WTC11 (cell line): ENCODE results near the gene BOC. TPM values are rescaled to one million over a fixed set of nuclear protein-coding genes. Genes with fewer than 3 reads are reported as not detected.

Experiments used
- ATAC-seq: fragments of 200-7000 bp; cut with Tn5 transposase; 2 replicates; pipeline ENCODE4 v1.10.0; 2021; ENCODE audit warnings: mild to moderate bottlenecking, moderate library complexity
- CTCF ChIA-PET: fragments of 300-600 bp; sonication (Branson Sonifier 250); formaldehyde crosslinking; loops from one replicate; lab custom pipeline; 2021; ENCODE audit warnings: antibody characterized with exemption; lab: Charles Lee
- POLR2A ChIA-PET: fragments of 350-600 bp; sonication (Branson Sonifier 250); formaldehyde crosslinking; loops from one replicate; lab custom pipeline; 2021; ENCODE audit warnings: antibody characterized with exemption; lab: Charles Lee
- DNase-seq: peaks from one replicate; pipeline ENCODE4 v3.0.0; 2021; ENCODE audit warnings: low spot score
- H3K27ac Mint-ChIP-seq: 2 replicates; pipeline ENCODE4 v1.8.0; 2021; ENCODE audit warnings: mixed read lengths
- H3K27me3 Mint-ChIP-seq: 2 replicates; pipeline ENCODE4 v1.8.0; 2021; ENCODE audit warnings: low read depth, mild to moderate bottlenecking, moderate library complexity, mixed read lengths
- H3K36me3 Mint-ChIP-seq: 2 replicates; pipeline ENCODE4 v1.8.0; 2021; ENCODE audit warnings: mixed read lengths
- H3K4me1 Mint-ChIP-seq: 2 replicates; pipeline ENCODE4 v1.8.0; 2022; ENCODE audit warnings: mixed read lengths
- H3K4me3 Mint-ChIP-seq: 2 replicates; pipeline ENCODE4 v1.8.0; 2021; ENCODE audit warnings: mild to moderate bottlenecking, moderate library complexity, mixed read lengths
- H3K9me3 Mint-ChIP-seq: 2 replicates; pipeline ENCODE4 v1.8.0; 2021; ENCODE audit warnings: mixed read lengths
- ATF1 ChIP-seq: sonication (generic); formaldehyde crosslinking; IDR thresholded peaks from 2 replicates; pipeline ENCODE4 v1.8.1; 2023; ENCODE audit warnings: mild to moderate bottlenecking, moderate library complexity, missing genetic modification reagents
- FOXJ3 ChIP-seq: sonication (generic); formaldehyde crosslinking; IDR thresholded peaks from 2 replicates; pipeline ENCODE4 v1.9.0; 2021; ENCODE audit warnings: missing genetic modification reagents, mild to moderate bottlenecking, borderline replicate concordance
- FOXK1 ChIP-seq: sonication (generic); formaldehyde crosslinking; IDR thresholded peaks from 2 replicates; pipeline ENCODE4 v1.8.0; 2022; ENCODE audit warnings: mild to moderate bottlenecking, moderate library complexity, missing genetic modification reagents
- JAZF1 ChIP-seq: fragments of 250-450 bp; sonication (Bioruptor Pico); IDR thresholded peaks from 2 replicates; pipeline ENCODE4 v1.9.0; 2021; ENCODE audit warnings: moderate library complexity, mild to moderate bottlenecking, inconsistent platforms
- JUN ChIP-seq: sonication (generic); formaldehyde crosslinking; IDR thresholded peaks from 2 replicates; pipeline ENCODE4 v1.8.0; 2023; ENCODE audit warnings: mild to moderate bottlenecking, missing genetic modification reagents
- NFE2L1 ChIP-seq: sonication (generic); formaldehyde crosslinking; IDR thresholded peaks from 2 replicates; pipeline ENCODE4 v1.8.1; 2023; ENCODE audit warnings: missing genetic modification reagents
- NR3C1 ChIP-seq: sonication (generic); formaldehyde crosslinking; conservative IDR thresholded peaks from 2 replicates; pipeline ENCODE4 v1.8.1; 2023; ENCODE audit warnings: low read depth, mild to moderate bottlenecking, missing genetic modification reagents
- OVOL2 ChIP-seq: fragments of 250-450 bp; sonication (Bioruptor Pico); IDR thresholded peaks from 2 replicates; pipeline ENCODE4 v1.9.0; 2021; ENCODE audit warnings: mild to moderate bottlenecking, borderline replicate concordance
- PRRX2 ChIP-seq: fragments of 250-450 bp; sonication (Bioruptor Pico); IDR thresholded peaks from 2 replicates; pipeline ENCODE4 v1.8.0; 2021; ENCODE audit warnings: mild to moderate bottlenecking
- RELA ChIP-seq: sonication (generic); formaldehyde crosslinking; IDR thresholded peaks from 2 replicates; pipeline ENCODE4 v1.8.1; 2022; ENCODE audit warnings: missing genetic modification reagents, mild to moderate bottlenecking, borderline replicate concordance
- SOX15 ChIP-seq: fragments of 250-450 bp; sonication (Bioruptor Pico); IDR thresholded peaks from 2 replicates; pipeline ENCODE4 v1.9.0; 2021; ENCODE audit warnings: mild to moderate bottlenecking
- ZNF416 ChIP-seq: fragments of 250-450 bp; sonication (Bioruptor Pico); IDR thresholded peaks from 2 replicates; pipeline ENCODE4 v1.9.0; 2021; ENCODE audit warnings: mild to moderate bottlenecking, inconsistent platforms
- total RNA-seq: library from RNA; stranded (reverse); gene quantifications from 3 replicates; pipeline ENCODE4 v1.2.3, GENCODE V29; 2021
- TF ChIP-seq, protein P1 (sequence below): fragments of 200-600 bp; IDR thresholded peaks from 2 replicates; pipeline ENCODE4 v1.8.0; 2022; ENCODE audit warnings: antibody characterized with exemption
- TF ChIP-seq, protein P2 (sequence below): sonication (generic); formaldehyde crosslinking; IDR thresholded peaks from 2 replicates; pipeline ENCODE4 v1.8.1; 2022; ENCODE audit warnings: missing genetic modification reagents, borderline replicate concordance
- TF ChIP-seq, protein P3 (sequence below): sonication (generic); formaldehyde crosslinking; IDR thresholded peaks from 2 replicates; pipeline ENCODE4 v1.8.1; 2022; ENCODE audit warnings: low read depth, missing genetic modification reagents, borderline replicate concordance
- TF ChIP-seq, protein P4 (sequence below): sonication (generic); formaldehyde crosslinking; IDR thresholded peaks from 2 replicates; pipeline ENCODE4 v1.8.1; 2022; ENCODE audit warnings: mild to moderate bottlenecking, missing genetic modification reagents, moderate library complexity, borderline replicate concordance
- TF ChIP-seq, protein P5 (sequence below): fragments of 250-450 bp; sonication (Bioruptor Pico); IDR thresholded peaks from 2 replicates; pipeline ENCODE4 v1.9.0; 2021; ENCODE audit warnings: mild to moderate bottlenecking, borderline replicate concordance
- TF ChIP-seq, protein P6 (sequence below): fragments of 250-450 bp; sonication (Bioruptor Pico); IDR thresholded peaks from 2 replicates; pipeline ENCODE4 v1.8.0; 2021; ENCODE audit warnings: mild to moderate bottlenecking
- TF ChIP-seq, protein P7 (sequence below): sonication (generic); formaldehyde crosslinking; IDR thresholded peaks from 2 replicates; pipeline ENCODE4 v1.8.1; 2023; ENCODE audit warnings: mild to moderate bottlenecking, missing genetic modification reagents, borderline replicate concordance
- TF ChIP-seq, protein P8 (sequence below): sonication (generic); formaldehyde crosslinking; IDR thresholded peaks from 2 replicates; pipeline ENCODE4 v1.8.1; 2023; ENCODE audit warnings: mild to moderate bottlenecking, moderate library complexity, missing genetic modification reagents

BOC gene
- total RNA-seq, 1 experiment from 2014 or later: 8.0 TPM

DNA sequence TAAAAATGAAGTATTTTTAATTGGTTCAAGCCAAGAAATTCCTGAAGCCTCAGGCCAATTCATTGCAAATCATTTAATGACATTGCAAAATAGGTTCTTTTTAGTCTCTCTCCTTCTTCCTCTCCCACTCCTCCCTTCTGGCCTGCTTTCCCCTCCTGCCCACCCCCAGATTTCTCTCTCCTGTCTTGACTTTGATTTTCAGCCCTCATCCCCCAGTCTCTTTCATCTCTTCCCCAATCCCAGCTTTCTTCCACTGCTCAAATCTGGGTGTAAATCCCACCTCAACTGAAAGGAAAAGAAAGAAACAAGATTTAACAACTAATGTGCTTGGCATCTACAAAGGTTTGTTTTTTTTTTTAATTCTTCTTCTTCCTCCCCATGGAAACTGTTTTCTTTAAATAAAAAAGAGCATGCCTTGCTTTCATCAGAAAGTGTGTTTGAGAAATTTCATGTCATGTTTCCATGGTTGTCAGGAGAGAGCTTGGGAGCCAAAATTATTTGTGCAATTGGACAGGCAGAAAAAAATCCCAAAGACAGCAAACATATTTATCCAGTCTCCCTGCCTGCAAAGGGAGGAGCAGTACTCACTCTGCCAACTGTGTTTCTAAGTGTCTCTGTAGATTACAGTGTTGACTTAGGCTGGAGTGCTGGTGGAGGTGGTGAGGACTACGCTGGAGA lies 50.4 kb downstream of the BOC start:
- H3K9me3 Mint-ChIP-seq: no peaks in the 10 kb centered on the region
- H3K36me3 Mint-ChIP-seq: no peaks in the 10 kb centered on the region
- CTCF ChIA-PET: no interaction called here
- no peaks in the 10 kb centered on the region for H3K27me3 Mint-ChIP-seq
- POLR2A ChIA-PET: interaction anchor here (0.7 kb wide), 1 partner anchor 13 kb away, joined by 4 read pairs; no protein-coding TSS in a partner anchor
- peaks cover 48% of the 10 kb centered on the region for H3K4me1 Mint-ChIP-seq
- H3K4me3 Mint-ChIP-seq: no peak overlapping the region
- TF ChIP-seq NR3C1 (CRISPR knock-in tag) (no peak), SOX15 (CRISPR knock-in tag) (no peak), OVOL2 (no peak), FOXJ3 (no peak), RELA (CRISPR knock-in tag) (no peak), PRRX2 (CRISPR knock-in tag) (no peak), NFE2L1 (CRISPR knock-in tag) (no peak), FOXK1 (CRISPR knock-in tag) (no peak), JUN (CRISPR knock-in tag) (no peak), ATF1 (CRISPR knock-in tag) (no peak), JAZF1 (CRISPR knock-in tag) (no peak), ZNF416 (CRISPR knock-in tag) (no peak)
- TF ChIP-seq, protein P1, sequence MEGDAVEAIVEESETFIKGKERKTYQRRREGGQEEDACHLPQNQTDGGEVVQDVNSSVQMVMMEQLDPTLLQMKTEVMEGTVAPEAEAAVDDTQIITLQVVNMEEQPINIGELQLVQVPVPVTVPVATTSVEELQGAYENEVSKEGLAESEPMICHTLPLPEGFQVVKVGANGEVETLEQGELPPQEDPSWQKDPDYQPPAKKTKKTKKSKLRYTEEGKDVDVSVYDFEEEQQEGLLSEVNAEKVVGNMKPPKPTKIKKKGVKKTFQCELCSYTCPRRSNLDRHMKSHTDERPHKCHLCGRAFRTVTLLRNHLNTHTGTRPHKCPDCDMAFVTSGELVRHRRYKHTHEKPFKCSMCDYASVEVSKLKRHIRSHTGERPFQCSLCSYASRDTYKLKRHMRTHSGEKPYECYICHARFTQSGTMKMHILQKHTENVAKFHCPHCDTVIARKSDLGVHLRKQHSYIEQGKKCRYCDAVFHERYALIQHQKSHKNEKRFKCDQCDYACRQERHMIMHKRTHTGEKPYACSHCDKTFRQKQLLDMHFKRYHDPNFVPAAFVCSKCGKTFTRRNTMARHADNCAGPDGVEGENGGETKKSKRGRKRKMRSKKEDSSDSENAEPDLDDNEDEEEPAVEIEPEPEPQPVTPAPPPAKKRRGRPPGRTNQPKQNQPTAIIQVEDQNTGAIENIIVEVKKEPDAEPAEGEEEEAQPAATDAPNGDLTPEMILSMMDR: no peak
- TF ChIP-seq, protein P2, sequence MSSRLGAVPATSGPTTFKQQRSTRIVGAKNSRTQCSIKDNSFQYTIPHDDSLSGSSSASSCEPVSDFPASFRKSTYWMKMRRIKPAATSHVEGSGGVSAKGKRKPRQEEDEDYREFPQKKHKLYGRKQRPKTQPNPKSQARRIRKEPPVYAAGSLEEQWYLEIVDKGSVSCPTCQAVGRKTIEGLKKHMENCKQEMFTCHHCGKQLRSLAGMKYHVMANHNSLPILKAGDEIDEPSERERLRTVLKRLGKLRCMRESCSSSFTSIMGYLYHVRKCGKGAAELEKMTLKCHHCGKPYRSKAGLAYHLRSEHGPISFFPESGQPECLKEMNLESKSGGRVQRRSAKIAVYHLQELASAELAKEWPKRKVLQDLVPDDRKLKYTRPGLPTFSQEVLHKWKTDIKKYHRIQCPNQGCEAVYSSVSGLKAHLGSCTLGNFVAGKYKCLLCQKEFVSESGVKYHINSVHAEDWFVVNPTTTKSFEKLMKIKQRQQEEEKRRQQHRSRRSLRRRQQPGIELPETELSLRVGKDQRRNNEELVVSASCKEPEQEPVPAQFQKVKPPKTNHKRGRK (CRISPR knock-in tag): no peak
- TF ChIP-seq, protein P3, sequence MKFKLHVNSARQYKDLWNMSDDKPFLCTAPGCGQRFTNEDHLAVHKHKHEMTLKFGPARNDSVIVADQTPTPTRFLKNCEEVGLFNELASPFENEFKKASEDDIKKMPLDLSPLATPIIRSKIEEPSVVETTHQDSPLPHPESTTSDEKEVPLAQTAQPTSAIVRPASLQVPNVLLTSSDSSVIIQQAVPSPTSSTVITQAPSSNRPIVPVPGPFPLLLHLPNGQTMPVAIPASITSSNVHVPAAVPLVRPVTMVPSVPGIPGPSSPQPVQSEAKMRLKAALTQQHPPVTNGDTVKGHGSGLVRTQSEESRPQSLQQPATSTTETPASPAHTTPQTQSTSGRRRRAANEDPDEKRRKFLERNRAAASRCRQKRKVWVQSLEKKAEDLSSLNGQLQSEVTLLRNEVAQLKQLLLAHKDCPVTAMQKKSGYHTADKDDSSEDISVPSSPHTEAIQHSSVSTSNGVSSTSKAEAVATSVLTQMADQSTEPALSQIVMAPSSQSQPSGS (CRISPR knock-in tag): no peak
- TF ChIP-seq, protein P4, sequence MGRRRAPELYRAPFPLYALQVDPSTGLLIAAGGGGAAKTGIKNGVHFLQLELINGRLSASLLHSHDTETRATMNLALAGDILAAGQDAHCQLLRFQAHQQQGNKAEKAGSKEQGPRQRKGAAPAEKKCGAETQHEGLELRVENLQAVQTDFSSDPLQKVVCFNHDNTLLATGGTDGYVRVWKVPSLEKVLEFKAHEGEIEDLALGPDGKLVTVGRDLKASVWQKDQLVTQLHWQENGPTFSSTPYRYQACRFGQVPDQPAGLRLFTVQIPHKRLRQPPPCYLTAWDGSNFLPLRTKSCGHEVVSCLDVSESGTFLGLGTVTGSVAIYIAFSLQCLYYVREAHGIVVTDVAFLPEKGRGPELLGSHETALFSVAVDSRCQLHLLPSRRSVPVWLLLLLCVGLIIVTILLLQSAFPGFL: no peak
- TF ChIP-seq, protein P5, sequence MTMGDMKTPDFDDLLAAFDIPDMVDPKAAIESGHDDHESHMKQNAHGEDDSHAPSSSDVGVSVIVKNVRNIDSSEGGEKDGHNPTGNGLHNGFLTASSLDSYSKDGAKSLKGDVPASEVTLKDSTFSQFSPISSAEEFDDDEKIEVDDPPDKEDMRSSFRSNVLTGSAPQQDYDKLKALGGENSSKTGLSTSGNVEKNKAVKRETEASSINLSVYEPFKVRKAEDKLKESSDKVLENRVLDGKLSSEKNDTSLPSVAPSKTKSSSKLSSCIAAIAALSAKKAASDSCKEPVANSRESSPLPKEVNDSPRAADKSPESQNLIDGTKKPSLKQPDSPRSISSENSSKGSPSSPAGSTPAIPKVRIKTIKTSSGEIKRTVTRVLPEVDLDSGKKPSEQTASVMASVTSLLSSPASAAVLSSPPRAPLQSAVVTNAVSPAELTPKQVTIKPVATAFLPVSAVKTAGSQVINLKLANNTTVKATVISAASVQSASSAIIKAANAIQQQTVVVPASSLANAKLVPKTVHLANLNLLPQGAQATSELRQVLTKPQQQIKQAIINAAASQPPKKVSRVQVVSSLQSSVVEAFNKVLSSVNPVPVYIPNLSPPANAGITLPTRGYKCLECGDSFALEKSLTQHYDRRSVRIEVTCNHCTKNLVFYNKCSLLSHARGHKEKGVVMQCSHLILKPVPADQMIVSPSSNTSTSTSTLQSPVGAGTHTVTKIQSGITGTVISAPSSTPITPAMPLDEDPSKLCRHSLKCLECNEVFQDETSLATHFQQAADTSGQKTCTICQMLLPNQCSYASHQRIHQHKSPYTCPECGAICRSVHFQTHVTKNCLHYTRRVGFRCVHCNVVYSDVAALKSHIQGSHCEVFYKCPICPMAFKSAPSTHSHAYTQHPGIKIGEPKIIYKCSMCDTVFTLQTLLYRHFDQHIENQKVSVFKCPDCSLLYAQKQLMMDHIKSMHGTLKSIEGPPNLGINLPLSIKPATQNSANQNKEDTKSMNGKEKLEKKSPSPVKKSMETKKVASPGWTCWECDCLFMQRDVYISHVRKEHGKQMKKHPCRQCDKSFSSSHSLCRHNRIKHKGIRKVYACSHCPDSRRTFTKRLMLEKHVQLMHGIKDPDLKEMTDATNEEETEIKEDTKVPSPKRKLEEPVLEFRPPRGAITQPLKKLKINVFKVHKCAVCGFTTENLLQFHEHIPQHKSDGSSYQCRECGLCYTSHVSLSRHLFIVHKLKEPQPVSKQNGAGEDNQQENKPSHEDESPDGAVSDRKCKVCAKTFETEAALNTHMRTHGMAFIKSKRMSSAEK (CRISPR knock-in tag): no peak
- TF ChIP-seq, protein P6, sequence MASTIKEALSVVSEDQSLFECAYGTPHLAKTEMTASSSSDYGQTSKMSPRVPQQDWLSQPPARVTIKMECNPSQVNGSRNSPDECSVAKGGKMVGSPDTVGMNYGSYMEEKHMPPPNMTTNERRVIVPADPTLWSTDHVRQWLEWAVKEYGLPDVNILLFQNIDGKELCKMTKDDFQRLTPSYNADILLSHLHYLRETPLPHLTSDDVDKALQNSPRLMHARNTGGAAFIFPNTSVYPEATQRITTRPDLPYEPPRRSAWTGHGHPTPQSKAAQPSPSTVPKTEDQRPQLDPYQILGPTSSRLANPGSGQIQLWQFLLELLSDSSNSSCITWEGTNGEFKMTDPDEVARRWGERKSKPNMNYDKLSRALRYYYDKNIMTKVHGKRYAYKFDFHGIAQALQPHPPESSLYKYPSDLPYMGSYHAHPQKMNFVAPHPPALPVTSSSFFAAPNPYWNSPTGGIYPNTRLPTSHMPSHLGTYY: no peak
- TF ChIP-seq, protein P7, sequence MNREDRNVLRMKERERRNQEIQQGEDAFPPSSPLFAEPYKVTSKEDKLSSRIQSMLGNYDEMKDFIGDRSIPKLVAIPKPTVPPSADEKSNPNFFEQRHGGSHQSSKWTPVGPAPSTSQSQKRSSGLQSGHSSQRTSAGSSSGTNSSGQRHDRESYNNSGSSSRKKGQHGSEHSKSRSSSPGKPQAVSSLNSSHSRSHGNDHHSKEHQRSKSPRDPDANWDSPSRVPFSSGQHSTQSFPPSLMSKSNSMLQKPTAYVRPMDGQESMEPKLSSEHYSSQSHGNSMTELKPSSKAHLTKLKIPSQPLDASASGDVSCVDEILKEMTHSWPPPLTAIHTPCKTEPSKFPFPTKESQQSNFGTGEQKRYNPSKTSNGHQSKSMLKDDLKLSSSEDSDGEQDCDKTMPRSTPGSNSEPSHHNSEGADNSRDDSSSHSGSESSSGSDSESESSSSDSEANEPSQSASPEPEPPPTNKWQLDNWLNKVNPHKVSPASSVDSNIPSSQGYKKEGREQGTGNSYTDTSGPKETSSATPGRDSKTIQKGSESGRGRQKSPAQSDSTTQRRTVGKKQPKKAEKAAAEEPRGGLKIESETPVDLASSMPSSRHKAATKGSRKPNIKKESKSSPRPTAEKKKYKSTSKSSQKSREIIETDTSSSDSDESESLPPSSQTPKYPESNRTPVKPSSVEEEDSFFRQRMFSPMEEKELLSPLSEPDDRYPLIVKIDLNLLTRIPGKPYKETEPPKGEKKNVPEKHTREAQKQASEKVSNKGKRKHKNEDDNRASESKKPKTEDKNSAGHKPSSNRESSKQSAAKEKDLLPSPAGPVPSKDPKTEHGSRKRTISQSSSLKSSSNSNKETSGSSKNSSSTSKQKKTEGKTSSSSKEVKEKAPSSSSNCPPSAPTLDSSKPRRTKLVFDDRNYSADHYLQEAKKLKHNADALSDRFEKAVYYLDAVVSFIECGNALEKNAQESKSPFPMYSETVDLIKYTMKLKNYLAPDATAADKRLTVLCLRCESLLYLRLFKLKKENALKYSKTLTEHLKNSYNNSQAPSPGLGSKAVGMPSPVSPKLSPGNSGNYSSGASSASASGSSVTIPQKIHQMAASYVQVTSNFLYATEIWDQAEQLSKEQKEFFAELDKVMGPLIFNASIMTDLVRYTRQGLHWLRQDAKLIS (CRISPR knock-in tag): no peak
- TF ChIP-seq, protein P8, sequence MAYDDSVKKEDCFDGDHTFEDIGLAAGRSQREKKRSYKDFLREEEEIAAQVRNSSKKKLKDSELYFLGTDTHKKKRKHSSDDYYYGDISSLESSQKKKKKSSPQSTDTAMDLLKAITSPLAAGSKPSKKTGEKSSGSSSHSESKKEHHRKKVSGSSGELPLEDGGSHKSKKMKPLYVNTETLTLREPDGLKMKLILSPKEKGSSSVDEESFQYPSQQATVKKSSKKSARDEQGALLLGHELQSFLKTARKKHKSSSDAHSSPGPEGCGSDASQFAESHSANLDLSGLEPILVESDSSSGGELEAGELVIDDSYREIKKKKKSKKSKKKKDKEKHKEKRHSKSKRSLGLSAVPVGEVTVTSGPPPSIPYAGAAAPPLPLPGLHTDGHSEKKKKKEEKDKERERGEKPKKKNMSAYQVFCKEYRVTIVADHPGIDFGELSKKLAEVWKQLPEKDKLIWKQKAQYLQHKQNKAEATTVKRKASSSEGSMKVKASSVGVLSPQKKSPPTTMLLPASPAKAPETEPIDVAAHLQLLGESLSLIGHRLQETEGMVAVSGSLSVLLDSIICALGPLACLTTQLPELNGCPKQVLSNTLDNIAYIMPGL: no peak
- DNase-seq (no peak), ATAC-seq (no peak)
- no peak overlapping the region for H3K27ac Mint-ChIP-seq
